Loucy (cell line): ENCODE data around the gene SLC35E4.

Source experiments
- H2AFZ ChIP-seq: fragments of 200-600 bp; sonication (generic); 2 replicates; pipeline ENCODE4 v1.6.0; 2016; ENCODE audit warnings: antibody characterized with exemption, mild to moderate bottlenecking, low read length, moderate library complexity
- H3F3A ChIP-seq: fragments of 200-600 bp; 2 replicates; pipeline ENCODE4 v1.6.0; 2016; ENCODE audit warnings: antibody characterized with exemption, low read depth, mild to moderate bottlenecking
- H3K27me3 ChIP-seq: fragments of 200-600 bp; sonication (generic); 2 replicates; pipeline ENCODE4 v1.6.1; 2014; ENCODE audit warnings: low read length, mild to moderate bottlenecking; ENCODE audit not compliant: insufficient read depth, poor library complexity, severe bottlenecking
- H3K36me3 ChIP-seq: fragments of 200-600 bp; sonication (generic); 2 replicates; pipeline ENCODE4 v1.6.1; 2016; ENCODE audit warnings: low read length; ENCODE audit not compliant: insufficient read depth
- H3K4me1 ChIP-seq: fragments of 200-600 bp; sonication (generic); 2 replicates; pipeline ENCODE4 v1.5.1; 2014; ENCODE audit warnings: low read length, mild to moderate bottlenecking; ENCODE audit not compliant: insufficient read depth, poor library complexity, severe bottlenecking
- H3K4me2 ChIP-seq: fragments of 200-600 bp; sonication (generic); 2 replicates; pipeline ENCODE4 v1.6.0; 2014; ENCODE audit warnings: antibody characterized with exemption, low read length, low read depth, mild to moderate bottlenecking; ENCODE audit not compliant: poor library complexity, severe bottlenecking
- H3K4me3 ChIP-seq: fragments of 200-600 bp; sonication (generic); 2 replicates; pipeline ENCODE4 v1.5.1; 2014; ENCODE audit warnings: low read length, mild to moderate bottlenecking, mixed read lengths; ENCODE audit not compliant: poor library complexity, severe bottlenecking
- H3K79me2 ChIP-seq: fragments of 200-600 bp; sonication (generic); 2 replicates; pipeline ENCODE4 v1.6.1; 2014; ENCODE audit warnings: low read length; ENCODE audit not compliant: insufficient read depth
- H3K9ac ChIP-seq: fragments of 200-600 bp; sonication (generic); 2 replicates; pipeline ENCODE4 v1.6.0; 2014; ENCODE audit warnings: mild to moderate bottlenecking, low read depth, low read length, moderate library complexity; ENCODE audit not compliant: poor library complexity, severe bottlenecking
- H3K9me2 ChIP-seq: fragments of 200-600 bp; sonication (generic); replicated peaks from 2 replicates; pipeline ENCODE4 v1.6.1; 2016; ENCODE audit warnings: low read depth, low read length, mixed read lengths
- H3K9me3 ChIP-seq: fragments of 200-600 bp; sonication (generic); 2 replicates; pipeline ENCODE4 v1.6.1; 2014; ENCODE audit warnings: mild to moderate bottlenecking, antibody characterized with exemption, low read length, low read depth; ENCODE audit not compliant: insufficient read depth
- H4K20me1 ChIP-seq: fragments of 200-600 bp; sonication (generic); 2 replicates; pipeline ENCODE4 v1.6.0; 2014; ENCODE audit warnings: antibody characterized with exemption, low read length, mild to moderate bottlenecking; ENCODE audit not compliant: insufficient read depth, poor library complexity, severe bottlenecking
- CTCF ChIP-seq: fragments of 200-600 bp; sonication (generic); conservative IDR thresholded peaks from 2 replicates; pipeline ENCODE4 v1.5.1; 2014; ENCODE audit warnings: mild to moderate bottlenecking, antibody characterized with exemption, low read length
- EZH2phosphoT487 ChIP-seq: fragments of 200-600 bp; IDR thresholded peaks from 2 replicates; pipeline ENCODE4 v1.6.1; 2018; ENCODE audit warnings: antibody characterized with exemption, mild to moderate bottlenecking, moderate library complexity, borderline replicate concordance

SLC35E4 gene

GRCh38 chr22:30640361-30640760, 4.8 kb downstream of the SLC35E4 start:
- H3K9me2 ChIP-seq, result no peaks in the 10 kb centered on the region
- H3K4me2 ChIP-seq, result no peak overlapping the region
- no peaks in the 10 kb centered on the region for H4K20me1 ChIP-seq
- H3K9ac ChIP-seq, result no peak overlapping the region
- H3K9me3 ChIP-seq, result no peaks in the 10 kb centered on the region
- TF ChIP-seq CTCF (no peak), EZH2phosphoT487 (no peak)
- no peaks in the 10 kb centered on the region for H3K36me3 ChIP-seq
- no peaks in the 10 kb centered on the region for H3K79me2 ChIP-seq
- no peak overlapping the region for H3K4me3 ChIP-seq
- H3K4me1 ChIP-seq, result peaks cover 7% of the 10 kb centered on the region
- no peak overlapping the region for H2AFZ ChIP-seq
- H3K27me3 ChIP-seq, result no peaks in the 10 kb centered on the region
- H3F3A ChIP-seq, result no peaks in the 10 kb centered on the region

GRCh38 chr22:30640839-30641430, 5.4 kb downstream of the SLC35E4 start:
- Histone ChIP-seq H4K20me1 (no peaks in the 10 kb centered on the region), H3K27me3 (no peaks in the 10 kb centered on the region), H3K9me2 (no peaks in the 10 kb centered on the region), H3K79me2 (no peaks in the 10 kb centered on the region), H3K36me3 (no peaks in the 10 kb centered on the region), H3K9me3 (no peaks in the 10 kb centered on the region), H2AFZ (no peak overlapping the region), H3K4me1 (peaks cover 4% of the 10 kb centered on the region), H3K4me3 (no peak overlapping the region), H3F3A (no peaks in the 10 kb centered on the region), H3K4me2 (no peak overlapping the region), H3K9ac (no peak overlapping the region)
- TF ChIP-seq CTCF (no peak), EZH2phosphoT487 (no peak)

- Histone ChIP-seq H3K4me1 (no peaks in the 10 kb centered on the region), H2AFZ (no peak overlapping the region), H3K9me2 (no peaks in the 10 kb centered on the region), H3K79me2 (no peaks in the 10 kb centered on the region), H3K9me3 (no peaks in the 10 kb centered on the region), H3K27me3 (no peaks in the 10 kb centered on the region), H3K4me3 (no peak overlapping the region), H3K36me3 (no peaks in the 10 kb centered on the region), H4K20me1 (no peaks in the 10 kb centered on the region), H3K9ac (no peak overlapping the region), H3F3A (no peaks in the 10 kb centered on the region), H3K4me2 (no peak overlapping the region)
- TF ChIP-seq CTCF (no peak), EZH2phosphoT487 (no peak)
These were observed 7.7 kb downstream of the SLC35E4 start for GRCh38 chr22:30643055-30643875.
